Tibial nerve (tissue), 4 donors: Measurements from ENCODE around the gene UGGT1.

ENCODE experiments used
- EP300 ChIP-seq, 2 donors: sonication (generic); formaldehyde crosslinking; IDR thresholded peaks; one replicate each; pipeline ENCODE4 v1.6.1; 2017; ENCODE audit warnings: antibody characterized with exemption in 2 of 2, mild to moderate bottlenecking in 1 of 2
- POLR2A ChIP-seq, 2 donors: fragments of 450-650 bp; IDR thresholded peaks; one replicate each; pipeline ENCODE4 v1.6.1; 2017; ENCODE audit warnings: antibody characterized with exemption in 2 of 2, mild to moderate bottlenecking in 2 of 2, moderate library complexity in 2 of 2
- TF ChIP-seq, protein P1 (sequence below), 5 experiments: fragments of 200-600 bp in 3 of 5; fragments of 450-650 bp in 2 of 5; sonication (generic) in 3 of 5; IDR thresholded peaks; one replicate each; pipeline ENCODE4 v1.5.1; 2016 to 2019; ENCODE audit warnings: antibody characterized with exemption in 5 of 5, mild to moderate bottlenecking in 3 of 5, moderate library complexity in 2 of 5

GRCh38 chr2:128092656-128093055 lies 1.7 kb downstream of the UGGT1 start:
- TF ChIP-seq, protein P1, sequence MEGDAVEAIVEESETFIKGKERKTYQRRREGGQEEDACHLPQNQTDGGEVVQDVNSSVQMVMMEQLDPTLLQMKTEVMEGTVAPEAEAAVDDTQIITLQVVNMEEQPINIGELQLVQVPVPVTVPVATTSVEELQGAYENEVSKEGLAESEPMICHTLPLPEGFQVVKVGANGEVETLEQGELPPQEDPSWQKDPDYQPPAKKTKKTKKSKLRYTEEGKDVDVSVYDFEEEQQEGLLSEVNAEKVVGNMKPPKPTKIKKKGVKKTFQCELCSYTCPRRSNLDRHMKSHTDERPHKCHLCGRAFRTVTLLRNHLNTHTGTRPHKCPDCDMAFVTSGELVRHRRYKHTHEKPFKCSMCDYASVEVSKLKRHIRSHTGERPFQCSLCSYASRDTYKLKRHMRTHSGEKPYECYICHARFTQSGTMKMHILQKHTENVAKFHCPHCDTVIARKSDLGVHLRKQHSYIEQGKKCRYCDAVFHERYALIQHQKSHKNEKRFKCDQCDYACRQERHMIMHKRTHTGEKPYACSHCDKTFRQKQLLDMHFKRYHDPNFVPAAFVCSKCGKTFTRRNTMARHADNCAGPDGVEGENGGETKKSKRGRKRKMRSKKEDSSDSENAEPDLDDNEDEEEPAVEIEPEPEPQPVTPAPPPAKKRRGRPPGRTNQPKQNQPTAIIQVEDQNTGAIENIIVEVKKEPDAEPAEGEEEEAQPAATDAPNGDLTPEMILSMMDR (IDR thresholded peaks at IDR 0.05), result no peak
- TF ChIP-seq POLR2A (IDR thresholded peaks at IDR 0.05), result no peak
- TF ChIP-seq EP300 (IDR thresholded peaks at IDR 0.05), result no peak
